ENCODE measurements around the gene DLGAP1.

Gene DLGAP1

DNA sequence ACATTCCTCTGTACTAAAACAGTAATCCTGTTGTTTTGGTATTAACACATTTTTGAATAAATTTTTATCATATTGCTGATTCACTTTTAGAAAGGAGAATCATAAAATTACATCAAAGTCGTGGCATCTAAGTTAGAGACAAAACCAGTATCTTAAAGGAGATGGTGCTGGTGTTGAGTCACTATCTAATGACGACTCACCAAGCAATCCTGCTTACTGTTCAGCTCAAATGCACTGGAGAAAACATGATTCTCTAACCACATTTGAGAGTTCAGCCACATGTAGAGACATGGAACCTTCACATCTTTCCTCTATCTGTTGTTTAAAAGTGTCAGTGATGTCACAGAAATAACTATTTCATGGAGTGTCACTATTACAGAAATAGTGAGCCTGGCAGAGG, 531.4 kb downstream of the DLGAP1 start:
- DNase-seq: no peak

DNA sequence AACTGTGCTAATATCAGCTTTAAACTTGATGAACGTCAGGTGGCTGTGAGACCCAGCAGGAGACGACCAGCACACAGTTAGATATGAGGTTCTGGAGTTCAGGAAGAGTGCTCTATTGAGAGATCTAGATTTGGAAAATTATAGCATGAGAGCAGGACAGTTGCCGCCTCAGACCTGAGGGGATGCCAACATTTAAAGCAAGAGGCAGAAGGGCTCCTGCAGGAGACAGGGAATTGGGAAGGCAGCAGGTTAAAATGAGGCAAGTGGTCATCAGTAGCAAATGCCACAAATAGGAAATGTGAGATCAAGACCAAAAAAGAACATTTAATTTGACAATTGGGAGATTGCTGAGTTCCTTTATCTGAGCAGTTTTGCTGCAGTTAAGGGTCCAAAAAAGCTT, 533.3 kb downstream of the DLGAP1 start:
- no peak for DNase-seq

DNA sequence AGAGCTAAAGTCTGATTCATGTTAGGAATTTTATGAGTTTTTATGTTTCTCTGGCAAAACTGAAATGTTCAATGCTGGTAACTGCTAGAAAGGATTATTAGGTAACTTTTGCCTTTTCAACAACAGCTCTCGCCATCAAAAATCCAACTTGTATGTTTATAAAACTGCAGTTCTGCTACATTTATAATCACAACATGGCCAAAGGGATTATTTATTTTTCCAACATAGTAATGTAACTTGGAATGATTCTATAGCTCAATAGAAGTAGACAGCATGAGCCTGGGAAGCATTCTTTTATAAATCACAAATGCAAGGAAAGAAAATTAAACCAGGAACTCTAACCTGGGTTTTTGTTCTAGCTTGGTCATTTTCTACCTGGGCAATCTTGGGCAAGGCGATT, 534.3 kb downstream of the DLGAP1 start:
- DNase-seq: no peak

DNA sequence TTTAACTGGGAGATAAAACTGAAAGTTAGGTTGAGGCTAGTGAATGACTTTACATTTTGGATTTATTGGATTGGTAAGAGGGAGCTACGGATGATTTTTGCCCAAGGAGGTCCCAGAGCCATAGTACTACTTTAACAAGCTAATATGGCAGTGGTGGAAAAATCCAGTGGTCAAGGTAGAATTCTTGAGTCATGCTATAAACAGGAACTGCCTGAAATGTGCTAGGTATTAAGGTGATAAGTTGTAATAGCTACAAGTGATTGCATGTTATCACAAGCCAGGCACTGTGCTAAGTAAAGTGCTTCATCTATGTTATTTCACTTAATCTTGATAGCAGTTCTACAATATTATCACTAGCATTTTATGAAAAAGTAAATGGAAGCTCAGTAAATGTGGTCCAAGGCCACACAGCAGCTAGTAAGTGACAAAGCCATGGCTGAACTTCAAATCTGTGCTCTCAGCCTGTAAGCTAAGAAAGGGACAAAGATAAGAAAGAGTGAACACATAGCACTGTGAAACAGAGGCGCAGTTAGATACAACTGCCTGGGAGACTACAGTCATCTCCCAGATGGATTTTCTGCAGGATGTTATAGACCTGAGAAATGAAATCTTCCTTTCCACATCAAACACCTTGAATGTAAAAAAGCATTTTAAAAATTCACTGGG, 535.6 kb downstream of the DLGAP1 start:
- DNase-seq: no peak

DNA sequence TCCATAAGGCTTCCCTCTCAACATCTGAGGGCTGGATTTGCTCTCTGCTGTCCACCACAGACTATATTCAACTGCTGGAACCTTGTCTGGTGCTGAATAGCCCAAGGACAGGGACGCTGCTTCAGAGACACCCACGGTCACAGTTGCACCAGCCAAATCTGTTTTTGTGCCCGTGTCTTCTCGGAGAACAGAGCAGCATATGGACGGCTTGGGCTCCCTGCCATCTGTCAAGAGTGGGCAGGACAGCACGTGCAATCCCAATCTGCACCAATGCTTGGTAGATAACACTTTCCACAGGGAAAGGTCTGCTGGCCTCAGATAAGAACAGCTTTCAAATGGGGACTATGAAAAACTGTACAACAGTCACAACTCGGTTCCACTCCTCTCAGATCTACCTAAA, 539.0 kb downstream of the DLGAP1 start:
- DNase-seq: no peak

DNA sequence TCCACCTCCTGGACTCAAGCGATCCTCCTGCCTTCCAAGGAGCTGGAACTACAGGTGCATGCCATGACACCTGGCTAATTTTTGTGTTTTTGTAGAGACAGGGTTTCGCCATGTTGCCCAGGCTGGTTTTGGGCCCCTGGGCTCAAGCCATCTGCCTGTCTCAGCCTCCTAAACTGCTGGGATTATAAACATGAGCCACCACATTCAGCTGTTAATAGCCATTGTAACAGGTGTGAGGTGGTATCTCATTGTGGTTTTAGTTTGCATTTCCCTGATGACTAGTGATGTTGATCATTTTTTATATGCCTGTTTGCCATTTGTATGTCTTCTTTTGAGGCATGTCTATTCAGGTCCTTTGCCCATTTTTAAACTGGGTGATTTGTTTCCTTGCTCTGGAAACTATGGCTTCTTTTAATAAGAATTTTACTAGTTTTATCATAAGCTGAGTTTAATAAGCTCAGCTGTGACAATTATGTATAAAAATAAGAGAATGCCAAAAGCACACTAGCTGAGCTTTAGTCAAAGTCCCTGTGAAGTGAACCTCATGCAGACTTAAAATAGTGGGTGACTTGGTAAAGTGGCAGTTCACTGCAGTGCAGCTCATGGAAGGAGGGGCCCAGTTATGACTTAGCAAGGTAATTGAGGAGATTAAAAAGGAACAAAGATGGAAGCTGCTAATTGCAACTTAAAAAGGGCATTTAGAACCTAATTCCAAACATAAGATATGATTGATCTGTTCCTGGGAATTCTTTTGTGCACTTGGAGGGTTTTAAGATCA, 540.1 kb downstream of the DLGAP1 start:
- no peak for DNase-seq

DNA sequence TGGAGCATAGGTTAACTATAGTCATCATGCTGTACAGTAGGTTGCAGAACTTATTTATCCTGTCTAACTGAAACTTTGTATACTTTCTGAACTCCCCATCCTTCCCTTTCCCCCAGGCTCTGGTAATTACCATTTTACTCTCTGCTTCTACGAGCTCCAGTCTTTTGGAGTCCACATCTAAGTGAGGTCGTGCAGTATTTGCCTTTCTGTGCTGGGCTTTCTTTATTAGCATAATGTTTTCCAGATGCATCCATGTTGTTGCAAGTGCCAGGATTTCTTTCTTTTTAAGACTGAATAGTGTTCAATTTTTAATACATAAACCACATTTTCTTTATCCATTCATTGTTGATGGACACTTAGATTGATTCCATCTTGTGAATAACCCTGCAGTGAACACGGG, 541.0 kb downstream of the DLGAP1 start:
- no peak for DNase-seq

DNA sequence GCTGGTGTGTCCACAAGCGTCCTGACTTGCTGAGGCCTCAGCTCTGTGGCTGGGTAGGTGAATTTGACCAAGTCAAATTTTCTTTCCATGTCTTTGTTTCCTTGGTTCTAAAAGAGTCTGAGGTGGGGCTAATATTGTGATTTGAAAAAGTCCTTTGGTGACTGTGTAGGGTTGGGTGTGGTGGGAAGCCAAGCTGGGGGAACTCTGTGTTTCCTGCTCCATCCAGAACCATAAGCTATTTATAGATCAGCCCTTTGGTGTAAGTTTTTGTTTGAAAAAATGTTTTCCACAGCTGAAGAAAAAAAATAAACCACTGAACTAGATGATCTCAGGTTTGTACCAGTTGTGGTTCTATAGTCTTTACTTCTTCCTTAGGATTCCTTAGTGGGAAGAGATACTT, 542.4 kb downstream of the DLGAP1 start:
- DNase-seq: no peak

DNA sequence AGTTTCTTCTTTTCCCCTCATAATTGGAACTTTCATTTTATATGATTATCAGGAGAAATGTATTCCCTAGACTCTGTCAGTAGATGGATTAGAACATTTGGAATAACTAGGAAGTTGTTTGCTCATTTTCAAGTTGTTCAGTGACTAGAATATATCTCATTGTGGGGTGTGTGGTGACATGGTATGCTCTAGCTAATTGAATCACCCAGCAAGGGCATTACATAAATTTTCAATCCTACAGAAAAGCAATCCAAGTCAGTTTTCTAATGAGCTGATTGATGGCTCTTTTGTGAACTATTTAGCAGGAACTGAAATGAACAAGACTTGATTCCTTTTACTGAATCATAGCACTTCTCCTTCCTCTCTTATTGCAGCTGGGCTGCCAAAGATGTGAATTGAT, 543.7 kb downstream of the DLGAP1 start:
- DNase-seq: no peak

DNA sequence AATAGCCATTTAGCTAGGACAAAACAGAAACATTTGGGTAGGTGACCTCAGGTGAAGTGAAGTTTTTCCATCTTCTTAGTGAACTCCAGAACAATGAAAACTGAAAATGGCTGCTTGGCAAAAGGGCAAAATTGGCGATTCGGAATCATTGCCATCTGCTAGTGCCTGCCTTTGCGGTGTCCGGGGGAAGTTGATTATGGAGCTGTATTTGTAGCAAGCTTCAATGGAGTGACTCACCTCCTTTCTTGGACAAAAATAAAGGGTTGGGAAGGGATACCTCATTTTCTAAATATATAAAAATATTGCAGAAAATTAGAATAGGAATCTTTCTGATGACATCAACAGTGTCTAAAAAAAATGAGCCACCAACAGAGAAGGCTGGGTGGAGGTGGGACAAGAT, 544.6 kb downstream of the DLGAP1 start:
- no peak for DNase-seq

DNA sequence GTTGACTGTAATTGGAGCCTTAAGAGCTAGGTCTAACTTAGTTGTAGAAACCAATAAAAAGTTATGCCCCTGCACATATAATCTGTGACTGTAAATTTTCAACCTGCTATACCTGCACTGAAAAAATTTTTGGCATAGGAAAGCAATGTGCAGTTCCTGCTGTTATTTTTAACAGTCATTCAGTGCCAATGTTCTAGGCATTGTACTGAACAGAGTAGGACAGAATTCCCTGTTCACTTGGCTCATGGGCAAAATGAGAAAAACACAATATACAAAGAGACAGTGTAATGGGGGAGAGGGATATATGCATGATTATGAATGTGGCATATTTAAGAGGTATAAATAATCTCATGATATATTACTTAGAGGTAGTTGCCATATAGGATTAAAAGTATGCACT, 547.2 kb downstream of the DLGAP1 start:
- DNase-seq: no peak

DNA sequence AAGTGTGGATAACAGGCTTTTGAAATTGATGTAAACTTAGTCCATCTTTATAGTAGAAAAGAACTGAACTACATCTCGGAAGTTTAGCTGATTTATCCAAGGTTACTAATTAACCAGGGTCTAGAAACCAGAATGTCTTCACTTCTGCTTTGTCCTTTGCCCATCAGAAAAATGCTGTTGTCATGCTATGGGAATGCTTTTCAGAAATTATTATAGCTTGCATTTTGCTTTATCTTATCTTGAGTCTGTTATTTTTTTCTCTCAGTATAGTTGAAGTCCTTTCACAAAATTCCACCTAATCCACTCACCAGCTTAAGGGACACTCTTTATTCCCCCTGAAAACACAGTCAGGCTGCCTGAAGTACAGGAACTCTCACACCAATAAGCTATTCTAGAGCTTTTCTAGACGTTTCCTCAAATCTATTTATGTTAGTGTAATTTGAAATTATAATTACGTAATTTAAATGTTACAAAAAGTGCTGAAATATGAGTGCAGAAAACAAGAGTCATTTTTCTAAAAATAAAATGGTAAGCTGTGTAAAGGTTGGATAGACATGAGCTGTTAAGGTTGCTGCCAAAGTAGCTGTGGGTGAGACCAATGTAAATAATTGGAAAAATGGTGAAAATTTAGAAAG, 548.9 kb downstream of the DLGAP1 start:
- no peak for DNase-seq

DNA sequence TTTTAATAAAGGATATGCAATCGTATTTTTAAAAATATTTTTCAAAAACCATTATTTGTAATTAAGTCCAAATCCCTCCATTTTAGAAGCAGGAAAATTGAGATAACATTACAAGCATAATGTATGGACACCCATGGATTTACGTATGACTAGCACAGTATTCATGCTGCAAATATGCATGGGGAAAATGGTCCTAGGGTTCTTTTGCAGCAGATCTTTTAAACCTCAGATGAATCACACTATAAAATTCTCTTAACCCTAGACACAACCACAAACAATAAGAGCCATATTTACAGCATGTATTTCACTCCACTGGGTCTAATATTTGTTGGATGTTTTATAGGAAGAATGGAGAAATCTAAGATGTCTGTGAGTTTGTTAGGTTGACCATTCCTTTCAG, 551.8 kb downstream of the DLGAP1 start:
- DNase-seq: no peak

DNA sequence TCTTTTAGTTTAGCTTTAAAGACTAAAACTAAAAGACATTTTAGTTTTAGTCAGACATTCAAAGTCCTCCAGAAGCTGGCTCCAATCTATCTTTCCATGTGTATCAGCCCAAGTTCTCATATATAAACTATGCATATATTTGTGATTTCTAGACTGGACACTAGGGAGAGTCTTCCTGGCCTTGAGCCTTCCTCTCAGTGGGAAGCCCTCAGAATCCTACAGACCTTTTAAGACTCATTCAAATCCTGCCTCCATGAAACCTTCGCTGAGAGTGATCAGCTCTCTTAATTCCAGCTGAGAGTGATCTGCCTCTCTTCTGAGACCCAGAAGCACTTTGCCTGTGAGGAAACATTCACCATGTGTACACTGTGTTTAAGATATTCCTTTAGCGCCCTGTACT, 552.4 kb downstream of the DLGAP1 start:
- DNase-seq: no peak

DNA sequence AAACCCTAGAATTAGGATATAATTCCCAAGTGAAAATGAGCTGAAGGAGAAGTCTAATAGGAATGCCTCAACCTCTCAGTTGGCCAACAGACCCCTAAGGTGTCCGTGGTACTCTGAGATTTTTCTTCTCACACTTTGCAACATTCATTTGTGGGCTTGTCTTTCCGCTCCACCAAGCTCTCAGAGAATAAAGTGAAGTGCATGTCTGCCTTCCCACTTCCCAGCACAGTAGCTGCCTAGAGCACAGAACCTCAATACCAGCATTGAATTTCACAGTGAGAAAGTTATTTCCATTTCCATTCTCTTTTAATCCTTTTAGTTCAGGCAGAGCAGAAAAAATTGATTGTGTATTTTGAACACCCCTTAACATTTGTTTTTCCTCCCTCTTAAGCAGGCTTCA, 553.3 kb downstream of the DLGAP1 start:
- no peak for DNase-seq

DNA sequence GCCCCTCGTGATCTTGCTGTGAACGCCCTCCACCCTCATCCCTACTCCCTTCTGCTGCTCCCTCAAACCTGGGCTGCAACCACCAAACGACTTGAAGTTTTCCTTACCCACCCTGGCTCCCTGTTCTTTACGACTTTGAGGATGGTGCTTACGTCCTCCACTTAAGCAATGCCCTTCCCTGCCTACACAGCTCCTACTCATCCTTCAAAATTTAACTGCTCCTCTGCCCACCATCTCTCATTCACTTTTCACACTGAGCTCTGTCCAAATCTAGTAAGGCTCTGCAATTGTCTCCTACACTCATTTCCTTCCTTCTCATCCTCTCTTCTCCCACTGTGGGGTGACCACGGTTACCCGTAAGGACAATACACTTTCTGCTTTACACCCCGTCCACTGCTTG, 554.1 kb downstream of the DLGAP1 start:
- no peak for DNase-seq

DNA sequence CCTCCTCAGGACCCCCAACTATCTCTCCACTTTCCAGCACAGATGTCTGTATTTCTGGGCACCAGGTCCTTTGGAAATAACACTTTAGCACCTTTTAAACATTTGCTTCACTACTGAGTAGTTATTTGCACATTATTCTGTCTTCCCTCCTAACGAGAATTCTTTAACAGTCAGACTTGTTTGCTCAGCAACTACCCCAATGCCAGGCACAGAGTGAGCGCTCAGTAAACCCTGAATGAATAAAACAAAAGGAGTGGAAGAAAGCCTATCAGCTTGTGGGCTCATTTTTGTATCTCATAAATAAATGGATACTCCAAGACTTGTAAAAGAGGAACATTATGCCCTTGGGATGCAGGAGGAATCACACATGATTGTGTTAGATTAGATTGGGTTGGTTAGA, 554.8 kb downstream of the DLGAP1 start:
- DNase-seq: no peak

DNA sequence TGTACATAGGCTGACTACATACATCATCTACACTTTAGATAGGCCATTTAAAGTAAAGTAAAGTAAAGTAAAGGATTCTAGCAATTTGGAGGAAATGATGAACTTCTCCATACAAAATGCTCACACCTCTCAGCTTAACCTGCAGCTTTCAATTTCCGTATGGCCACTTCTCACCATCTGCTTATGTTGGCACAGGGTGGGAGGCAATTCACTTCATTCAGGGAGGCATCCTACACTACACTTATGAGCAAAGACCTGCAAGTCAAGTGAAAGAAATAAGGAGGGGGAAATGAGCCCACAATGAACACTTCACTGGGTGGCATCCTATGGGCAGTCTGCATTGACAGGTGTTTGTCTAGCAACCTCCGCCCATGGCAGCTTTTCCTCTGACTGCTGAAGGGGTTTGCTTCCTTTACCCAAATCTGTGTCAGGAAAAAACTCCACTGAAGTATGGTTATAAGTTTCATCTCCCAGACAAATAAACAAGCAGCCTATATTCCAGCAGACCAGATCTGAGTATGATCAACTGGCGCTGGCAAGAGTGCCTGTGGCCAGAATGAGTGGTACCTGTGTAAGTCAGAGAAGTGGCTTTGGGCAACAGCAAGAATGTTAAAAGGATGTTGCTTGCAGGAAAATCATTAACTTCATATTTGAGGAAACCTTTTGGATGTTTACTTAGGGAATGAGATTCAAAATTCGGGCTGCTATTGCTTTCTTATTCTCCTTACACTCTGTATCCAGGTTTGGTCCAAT, 556.1 kb downstream of the DLGAP1 start:
- no peak for DNase-seq

DNA sequence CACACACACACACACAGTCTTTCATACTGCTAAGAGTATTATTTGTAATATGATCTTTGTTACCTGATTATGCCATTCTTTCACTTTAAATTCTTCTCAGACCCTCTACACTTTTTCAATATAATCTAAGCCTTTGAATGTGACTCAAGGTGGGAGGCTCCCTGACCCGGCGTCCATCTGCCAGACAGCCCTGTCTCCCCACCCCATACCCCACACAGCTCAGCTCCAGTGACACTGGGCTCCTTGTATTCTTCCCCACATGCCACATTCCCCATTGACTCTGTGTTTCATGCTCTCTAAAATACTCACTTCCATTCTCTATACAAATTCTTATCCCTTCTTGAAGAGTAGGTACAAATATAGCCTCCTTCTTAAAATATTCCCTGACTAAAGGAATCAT, 563.0 kb downstream of the DLGAP1 start:
- no peak for DNase-seq

DNA sequence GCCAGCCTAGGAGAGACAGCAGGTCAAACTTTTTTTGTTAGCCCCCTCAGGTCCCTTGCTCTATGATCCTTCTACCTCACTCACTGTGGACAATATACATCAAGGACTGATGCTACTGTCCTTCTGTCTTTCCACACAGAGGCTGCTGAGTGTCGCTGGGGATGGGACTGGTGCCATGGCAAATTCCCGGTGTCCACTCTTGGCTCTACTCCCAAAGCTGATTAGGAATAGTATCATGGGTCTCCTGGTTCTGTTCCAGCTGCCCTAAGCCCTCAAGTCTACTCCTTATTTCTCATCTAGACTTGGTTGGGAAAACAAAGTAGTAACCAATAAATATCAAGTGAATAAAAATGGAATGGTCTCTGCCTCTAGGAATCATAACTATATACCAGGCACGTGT, 563.9 kb downstream of the DLGAP1 start:
- no peak for DNase-seq

DNA sequence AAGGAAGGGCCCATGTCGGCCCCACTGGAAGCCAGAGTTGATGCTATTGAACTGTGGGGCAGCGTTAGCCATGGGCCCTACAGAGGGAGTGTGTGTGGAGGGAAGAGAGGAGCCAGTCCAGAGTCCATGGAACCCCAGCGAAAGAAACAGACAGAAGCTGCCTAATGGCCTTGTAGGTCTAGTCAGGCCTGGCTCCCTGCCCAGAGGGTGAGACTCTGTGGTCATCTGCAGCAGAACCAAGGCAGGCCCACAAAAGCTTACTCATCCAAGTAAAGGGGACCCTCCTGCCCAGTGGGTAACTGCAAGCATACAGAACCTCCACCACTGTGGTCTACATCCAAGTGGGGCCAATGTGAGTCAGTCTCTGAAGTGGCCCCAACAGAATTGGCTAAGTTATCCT, 565.3 kb downstream of the DLGAP1 start:
- no peak for DNase-seq

DNA sequence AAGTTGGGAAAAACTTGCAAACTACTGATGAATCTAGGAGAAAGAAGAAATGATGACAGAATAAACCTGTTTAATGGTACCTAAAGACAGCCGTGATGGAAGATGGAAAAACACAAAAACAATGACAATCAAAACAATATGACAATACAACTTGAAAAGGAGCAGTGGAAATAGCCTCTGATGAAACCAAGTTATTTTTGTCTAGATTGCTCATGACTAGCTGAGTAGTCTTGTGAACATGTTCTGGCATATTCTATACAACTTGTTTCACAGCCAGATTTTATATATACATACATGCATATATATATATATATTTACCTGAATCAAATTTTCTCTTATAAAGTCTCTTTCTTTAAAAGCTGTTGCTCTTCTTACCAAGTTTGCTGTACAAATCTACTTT, 566.0 kb downstream of the DLGAP1 start:
- no peak for DNase-seq

DNA sequence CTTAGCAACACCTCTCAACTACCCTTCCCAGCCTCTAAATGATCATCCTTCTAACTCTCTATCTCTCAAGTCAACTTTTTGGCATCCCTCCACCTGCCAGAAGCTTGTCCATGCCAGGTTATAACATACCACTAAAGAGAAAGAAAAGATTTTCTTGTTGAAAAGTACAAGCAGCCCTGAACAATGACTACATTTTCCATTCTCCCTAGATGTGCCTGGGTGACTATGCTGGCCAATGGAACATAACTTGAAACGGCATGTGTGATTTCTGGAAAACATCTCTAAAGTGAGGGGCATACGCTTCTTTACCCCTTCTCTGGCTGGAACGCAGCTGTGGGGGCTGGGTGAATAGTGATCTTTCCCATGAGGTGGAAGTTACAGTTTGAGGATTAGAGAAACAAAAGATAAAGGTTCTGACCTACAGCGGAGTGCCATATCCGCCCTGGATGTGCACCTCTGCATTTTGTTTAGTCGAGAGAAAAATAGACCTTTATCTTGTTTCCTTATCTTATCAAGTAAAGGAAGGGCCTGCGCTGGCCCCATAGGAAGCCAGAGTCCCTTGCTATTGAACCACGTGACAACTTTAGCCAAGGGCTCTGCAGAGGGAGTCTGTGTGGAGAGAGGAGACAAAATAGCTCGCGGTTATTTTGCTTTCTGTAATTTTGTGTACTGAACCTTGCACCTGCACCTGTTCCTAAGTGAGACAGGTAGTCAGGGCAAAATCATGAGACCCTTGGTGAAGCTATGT, 568.4 kb downstream of the DLGAP1 start:
- no peak for DNase-seq

Data from islet precursor cell (in vitro differentiated cells).